Myocyte (in vitro differentiated cells): ENCODE measurements around the gene PTGR2. TPM values are rescaled to one million over a fixed set of nuclear protein-coding genes. Genes with fewer than 3 reads are reported as not detected.
"Not testable (repeated sequence)": the region's sequence is repeated elsewhere in the genome, so short reads cannot be mapped to it uniquely, and the experiment has no call there.

Experiments
- DNase-seq: peaks from one replicate; pipeline ENCODE4 v3.0.0-alpha.2; 2012; ENCODE audit warnings: low read depth
- polyA plus RNA-seq: library from polyadenylated mRNA; unstranded; fragments of >200 nt; gene quantifications from one replicate; pipeline ENCODE4 v1.2.1, GENCODE V29; 2012; ENCODE audit warnings: missing spikeins
- total RNA-seq: library from RNA; depleted of rRNA; stranded (reverse); fragments of >200 nt; gene quantifications from 2 replicates; pipeline ENCODE4 v1.2.3, GENCODE V29; 2014

Gene PTGR2
- 22.9 and 23.5 TPM in 2 replicates for total RNA-seq
- polyA plus RNA-seq, result 6.6 TPM

DNA sequence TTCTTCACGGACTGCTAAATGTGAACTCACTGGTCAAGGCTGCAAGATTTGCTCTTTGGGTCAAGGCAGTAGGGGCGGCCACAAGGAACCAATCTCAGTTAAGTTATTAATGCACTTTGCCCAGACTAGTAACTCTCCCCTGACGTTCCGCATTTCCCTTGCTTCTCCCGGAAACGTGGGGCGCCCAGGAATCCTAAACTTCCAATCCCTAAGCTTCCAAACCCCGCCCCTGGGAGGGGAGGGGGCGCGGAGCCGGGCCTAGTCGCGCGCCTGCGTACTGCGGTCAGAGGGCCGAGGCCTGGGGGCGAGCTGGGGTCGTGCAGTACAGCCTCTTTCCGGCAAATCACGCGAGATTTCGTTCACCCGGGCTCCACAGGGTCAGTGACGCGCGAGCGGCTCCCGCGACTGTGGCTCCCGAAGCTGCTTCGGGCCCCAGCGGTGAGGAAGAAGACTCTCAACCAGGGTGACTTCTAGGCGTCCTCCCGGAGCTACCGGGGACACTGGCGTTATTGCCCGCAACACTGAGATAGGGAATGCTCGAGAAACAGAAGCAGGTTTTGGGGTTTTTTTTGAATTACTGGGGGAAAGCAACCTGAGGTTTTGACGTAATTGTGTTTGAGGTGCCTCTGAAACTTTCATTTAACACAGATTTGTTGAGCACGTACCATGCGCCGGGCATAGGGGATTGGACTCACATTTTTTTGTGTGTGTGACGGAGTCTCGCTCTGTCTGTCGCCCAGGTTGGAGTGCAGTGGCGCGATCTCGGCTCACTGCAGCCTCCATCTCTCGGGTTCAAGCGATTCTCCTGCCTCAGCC, at the start of gene PTGR2:
Gene PTGR2 (plus strand): TSS at position 265 of the 816 bp plus-strand sequence. CDS start 7,032 bp downstream, outside the sequence.
- DNase-seq, result peak; percentile 98

DNA sequence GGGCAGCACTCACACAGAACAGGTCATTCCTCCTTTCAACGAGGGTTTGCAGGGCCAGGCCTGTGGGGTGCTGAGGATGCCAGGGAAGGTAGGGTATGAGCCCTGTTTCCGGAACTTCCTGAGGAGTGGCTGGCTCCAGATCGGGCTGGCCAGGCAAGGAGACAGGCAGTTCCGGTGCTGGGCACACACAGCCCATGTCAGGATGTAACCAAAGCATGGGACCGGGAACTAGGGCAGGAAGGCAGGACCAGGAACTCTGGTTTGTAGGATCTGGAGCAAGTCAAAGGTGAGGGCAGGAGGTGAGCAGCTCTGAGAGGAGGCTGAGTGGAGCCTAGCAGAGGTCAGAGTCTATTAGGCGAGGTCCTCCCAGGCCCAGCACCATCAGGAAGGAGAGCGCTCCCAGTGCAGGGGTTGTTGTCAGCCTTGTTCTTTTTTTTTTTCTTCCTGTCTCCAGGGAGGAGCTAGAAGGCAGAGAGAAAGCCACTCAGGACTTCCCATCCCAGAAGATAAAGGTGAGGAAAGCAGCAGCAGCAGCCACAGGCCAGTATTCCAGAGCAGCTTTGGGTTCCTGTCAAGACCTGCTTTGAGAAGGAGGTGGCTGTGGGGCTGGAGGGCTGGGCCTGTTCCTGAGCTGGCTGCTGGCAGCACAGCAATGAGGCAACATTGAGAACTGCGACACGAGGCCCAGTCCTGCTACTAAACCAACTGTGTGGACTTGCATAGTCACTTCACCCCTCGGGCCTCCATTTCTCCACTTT, 49.0 kb upstream of the PTGR2 start:
- no peak for DNase-seq

- no peak for DNase-seq
Measured at GRCh38 chr14:73804636-73805035, 47.0 kb upstream of the PTGR2 start.

GRCh38 chr14:73807457-73807856, 44.2 kb upstream of the PTGR2 start:
- DNase-seq, result no peak

DNA sequence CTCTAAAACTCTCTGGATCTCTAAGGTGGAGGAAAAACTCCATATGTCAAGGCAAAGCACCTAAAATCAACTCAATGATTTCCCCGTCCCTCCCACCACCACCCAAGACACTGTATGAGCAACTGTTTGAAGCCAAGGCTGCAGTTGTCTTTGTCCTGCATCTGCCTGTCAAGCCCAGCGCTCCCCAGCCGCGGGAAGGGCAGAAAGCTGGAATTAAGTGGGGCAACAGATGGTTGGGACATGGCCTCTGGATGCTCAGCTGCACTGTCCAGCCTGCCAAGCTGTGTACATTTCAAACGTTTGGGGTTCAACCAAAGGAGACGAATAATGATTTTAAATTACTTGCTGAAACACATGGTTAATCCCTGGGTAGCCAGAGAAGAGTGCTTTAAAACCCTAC, 42.2 kb upstream of the PTGR2 start:
- DNase-seq, result peak; percentile 91

DNA sequence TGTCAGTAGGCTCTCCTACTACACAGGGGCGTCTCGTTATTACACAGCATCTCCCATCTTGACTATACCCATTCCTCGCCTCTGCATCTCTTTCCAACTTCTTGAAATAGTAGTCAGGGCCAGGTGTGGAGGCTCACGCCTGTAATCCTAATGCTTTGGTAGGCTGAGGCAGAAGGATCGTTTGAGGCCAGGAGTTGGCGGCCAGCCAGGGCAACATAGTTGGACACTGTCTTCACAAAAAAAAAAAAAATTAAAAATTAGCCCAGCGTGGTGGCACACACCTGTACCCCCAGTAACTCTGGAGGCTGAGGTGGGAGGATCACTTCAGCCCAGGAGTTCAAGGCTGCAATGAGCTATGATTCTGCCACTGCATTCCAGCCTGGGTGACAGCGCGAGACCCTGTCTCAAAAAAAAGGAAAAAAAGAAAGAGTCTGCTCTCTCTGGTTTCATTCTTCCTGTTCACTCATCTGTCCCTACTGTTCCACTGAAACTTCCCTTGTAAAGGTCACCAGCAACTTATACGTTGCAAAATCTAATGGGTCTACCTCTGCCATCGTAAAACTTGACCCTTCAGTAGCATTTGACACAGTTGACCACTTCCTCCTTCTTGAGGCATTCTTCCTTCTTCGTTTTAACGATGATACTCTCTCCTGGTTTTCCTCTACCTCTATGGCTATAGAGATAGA, 41.0 kb upstream of the PTGR2 start:
- no peak for DNase-seq

DNA sequence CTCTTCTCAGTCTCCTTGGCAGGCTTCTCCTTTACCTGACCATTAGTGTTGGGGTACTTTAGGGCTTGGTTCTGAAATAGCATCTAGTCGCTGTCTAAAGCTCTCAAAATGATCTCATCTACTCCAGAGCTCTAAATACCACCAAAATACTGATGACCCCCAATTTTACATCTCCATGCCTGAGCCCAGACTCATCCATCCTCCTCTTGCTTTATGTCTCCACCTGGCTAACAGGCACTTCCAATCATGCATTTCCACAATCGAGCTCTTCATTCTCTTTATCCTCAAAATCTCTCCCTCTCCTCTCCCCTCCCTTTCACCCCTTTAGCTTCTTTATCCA, 40.5 kb upstream of the PTGR2 start:
- DNase-seq, result no peak

DNA sequence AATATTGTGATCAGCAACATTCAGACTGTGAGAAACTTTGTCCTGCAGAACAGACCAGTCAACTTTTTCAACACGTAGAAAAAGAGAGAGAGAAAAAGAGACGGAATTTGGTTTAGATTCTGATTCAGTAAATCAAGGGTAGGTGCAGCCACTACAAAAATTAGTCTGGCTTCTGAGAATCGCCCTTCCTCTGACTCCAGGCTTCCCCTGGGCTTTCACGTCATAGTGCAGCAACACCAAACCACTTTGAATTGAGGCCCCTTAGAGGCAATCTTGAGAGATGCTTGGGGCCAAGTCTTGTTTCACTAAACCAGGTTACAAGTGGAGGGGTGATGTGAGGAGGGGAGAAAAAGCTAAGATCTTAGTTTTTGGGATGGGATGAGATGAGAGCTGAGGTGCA, 37.5 kb upstream of the PTGR2 start:
- DNase-seq, result no peak

GRCh38 chr14:73815849-73816248, 35.8 kb upstream of the PTGR2 start:
- DNase-seq, result no peak

DNA sequence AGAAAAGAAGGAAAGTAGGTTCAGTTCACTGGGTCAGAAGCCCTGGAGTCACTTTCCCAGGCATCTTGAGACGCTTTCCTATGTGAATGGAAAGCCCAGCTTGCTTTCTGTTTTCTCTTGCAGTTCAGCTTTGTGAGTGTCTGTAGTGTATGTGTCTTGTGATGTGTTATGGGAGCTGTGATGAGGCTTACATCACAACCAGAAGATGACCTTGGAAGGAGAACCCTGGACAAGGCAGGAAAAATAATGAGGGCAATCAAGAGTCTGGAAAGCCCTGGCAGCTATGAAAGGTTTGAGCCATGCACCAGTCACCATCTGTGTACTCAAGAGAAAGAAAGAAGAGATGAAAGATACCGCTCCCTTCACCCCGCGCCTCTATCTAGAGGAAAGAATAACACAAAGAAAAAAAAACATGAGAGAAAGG, 35.2 kb upstream of the PTGR2 start:
- DNase-seq, result no peak

DNA sequence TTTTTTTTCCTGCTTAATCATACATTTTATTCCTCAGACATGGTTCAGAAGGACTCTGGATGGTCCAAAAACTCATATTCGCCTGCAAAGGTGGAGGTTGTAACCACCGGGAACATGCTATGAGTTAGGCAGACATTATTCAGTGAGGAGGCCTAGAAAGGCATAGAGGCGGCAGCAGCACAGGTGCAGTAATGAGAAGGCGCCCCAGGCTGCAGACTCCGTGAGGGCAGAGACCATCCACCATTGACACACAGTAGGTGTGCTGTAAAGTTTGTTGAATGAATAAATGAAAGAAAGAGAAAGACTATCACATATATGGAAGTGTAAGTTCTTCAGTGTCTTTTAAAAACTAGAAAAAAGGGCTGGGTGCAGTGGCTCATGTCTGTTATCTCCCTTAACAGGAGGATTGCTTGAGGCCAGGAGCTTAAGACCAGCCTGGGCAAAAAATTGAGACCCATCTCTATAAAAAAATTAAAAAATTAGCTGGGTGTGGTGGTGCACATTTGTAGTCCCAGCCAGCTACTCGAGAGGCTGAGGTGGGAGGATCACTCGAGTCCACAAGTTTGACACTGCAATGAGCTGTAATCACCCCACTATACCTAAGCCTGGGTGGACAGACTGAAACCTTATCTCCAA, 34.5 kb upstream of the PTGR2 start:
- no peak for DNase-seq

GRCh38 chr14:73818821-73819220, 32.8 kb upstream of the PTGR2 start:
- DNase-seq, result no peak

DNA sequence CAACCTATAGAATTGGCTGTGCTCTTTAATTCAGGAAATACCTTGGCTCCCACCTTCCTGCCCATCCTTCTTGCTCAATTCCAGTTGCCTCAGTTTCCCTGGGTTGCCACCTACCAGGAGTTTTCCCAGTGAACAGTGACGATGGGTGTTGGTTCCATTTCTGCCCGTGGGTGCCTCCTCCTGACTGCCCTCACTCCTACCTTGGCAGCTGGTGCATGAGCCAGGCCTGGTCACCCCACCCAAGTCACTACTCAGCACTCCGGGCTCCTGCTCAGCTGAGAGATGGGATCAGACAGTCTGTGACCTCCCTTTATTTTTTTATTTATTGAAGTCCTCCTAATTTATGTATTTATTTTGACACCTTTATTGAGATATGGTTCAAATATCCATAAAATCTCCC, 31.0 kb upstream of the PTGR2 start:
- DNase-seq, result no peak

- peak; percentile 35 for DNase-seq
Measured at GRCh38 chr14:73823339-73823885, 28.2 kb upstream of the PTGR2 start.

DNA sequence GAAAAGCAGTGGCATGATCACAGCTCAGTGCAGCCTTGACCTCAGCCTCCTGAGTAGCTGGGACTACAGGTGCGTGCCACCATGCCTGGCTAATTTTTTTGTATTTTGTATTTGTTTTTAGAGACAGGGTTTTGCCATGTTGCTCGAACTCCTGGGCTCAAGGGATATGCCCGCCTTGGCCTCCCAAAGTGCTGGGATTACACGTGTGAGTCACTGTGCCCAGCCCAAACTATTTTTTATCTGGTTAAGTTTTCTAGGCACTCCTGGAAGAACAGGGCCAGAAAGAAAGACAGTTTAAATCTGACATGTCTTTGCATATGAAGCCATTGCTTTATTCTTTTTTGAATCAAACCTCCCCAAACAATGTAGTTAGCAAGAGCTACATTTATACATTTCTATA, 27.5 kb upstream of the PTGR2 start:
- DNase-seq, result peak; percentile 44

DNA sequence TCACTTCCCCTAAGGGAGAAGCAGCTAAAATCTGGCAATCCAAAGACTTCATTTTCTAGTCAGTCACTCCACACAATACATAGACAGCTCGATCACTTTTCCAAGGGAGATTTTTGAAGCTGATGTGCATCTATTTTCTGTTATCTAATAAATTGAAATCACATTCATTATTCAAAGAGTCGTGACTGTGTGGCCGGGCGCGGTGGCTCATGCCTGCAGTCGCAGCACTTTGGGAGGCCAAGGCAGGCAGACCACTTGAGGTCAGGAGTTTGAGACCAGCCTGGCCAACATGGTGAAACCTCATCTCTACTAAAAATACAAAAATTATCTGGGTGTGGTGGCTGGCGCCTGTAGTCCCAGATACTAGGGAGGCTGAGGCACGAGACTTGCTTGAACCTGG, 27.1 kb upstream of the PTGR2 start:
- no peak for DNase-seq

DNA sequence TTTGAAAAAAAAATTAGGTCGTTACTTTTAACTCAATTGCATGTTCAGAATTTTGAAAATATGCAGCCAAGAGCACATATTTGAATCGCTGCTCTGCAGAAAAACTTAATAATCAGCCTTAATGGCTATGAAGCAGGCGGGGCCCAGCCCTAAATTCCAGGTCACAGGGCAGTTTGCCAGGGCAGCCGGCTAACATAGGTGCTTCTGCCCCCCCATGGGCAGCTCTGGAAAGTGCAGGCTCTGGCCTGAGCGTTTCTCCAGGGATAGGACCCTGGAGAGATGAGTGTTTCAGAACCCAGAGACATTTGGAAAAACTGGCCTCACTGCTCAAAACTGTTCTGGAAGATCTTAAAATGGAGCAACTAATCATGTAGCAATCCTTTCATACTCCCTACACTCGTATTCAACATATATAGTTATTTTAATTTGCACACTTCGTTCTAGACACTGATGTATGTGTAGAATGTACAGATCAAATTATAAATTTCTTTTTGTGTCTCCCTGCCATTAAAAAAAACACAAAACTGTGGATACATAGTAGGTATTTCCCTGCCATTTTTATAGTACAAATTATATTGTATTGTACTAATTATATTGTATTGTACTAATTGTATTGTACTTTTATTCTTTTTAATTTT, 26.0 kb upstream of the PTGR2 start:
- DNase-seq, result peak; percentile 88

- DNase-seq, result not testable (repeated sequence)
Measured at GRCh38 chr14:73827190-73827589, 24.4 kb upstream of the PTGR2 start.

GRCh38 chr14:73829071-73829470, 22.6 kb upstream of the PTGR2 start:
- DNase-seq, result no peak

DNA sequence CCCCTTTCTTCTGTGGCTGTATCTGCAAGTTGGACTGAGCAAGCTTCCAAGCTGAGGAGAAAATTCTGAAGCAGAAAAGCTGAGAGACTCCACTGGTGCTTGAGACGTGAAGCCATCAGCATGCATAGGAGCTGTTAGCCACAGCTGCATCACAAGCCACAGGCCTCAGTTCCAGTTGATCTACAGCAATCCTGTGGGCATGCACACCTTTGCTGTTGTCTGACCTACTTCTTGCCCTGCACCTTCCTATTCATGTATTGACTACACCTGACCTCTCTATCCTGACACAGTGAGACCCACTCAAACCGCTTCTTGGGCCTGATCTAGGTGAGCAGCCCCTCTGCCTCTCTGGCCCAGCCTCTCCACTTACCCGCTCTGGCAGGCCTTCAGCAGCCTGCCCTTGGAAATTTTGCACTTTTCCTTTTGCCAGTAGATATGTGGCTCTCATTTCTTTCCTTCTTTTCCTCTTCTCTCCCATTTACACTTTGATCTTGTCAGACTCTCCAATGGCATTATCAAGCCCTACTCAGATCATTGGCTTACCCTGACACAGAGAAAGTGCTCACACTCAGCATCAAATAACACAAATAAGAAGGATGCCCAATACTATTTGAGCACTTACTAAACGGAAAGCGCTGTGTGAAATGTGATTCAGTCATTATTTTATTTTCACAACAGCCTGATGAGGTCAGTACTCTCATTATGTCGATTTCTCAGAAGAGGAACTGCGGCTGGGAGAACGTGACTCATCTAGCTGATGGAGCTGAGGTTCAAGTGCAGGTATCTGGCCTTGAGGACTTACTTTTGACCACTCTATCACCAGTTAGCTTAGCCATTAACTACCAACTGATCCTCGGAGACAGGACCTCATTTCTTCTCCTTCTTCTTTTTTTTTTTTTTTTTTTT, 21.9 kb upstream of the PTGR2 start:
- peak; percentile 74 for DNase-seq
